SW 1271 (cell line): Measurements from ENCODE around the gene SFXN3.
"Not testable (repeated sequence)": the region's sequence is repeated elsewhere in the genome, so short reads cannot be mapped to it uniquely, and the experiment has no call there.

Experiments used
- DNase-seq, 2 experiments: peaks; one replicate each; lab custom pipeline; 2025; lab: John Stamatoyannopoulos, UW

Gene SFXN3

GRCh38 chr10:101015582-101015973 is 15.5 kb upstream of the SFXN3 start:
- no peak for DNase-seq

- no peak for DNase-seq
Measured at GRCh38 chr10:101016814-101017213, 14.2 kb upstream of the SFXN3 start.

- DNase-seq: no peak
Measured at GRCh38 chr10:101018118-101018599, 12.9 kb upstream of the SFXN3 start.

GRCh38 chr10:101018600-101019439 is 12.2 kb upstream of the SFXN3 start:
- DNase-seq: peak; percentile 28 to 41

GRCh38 chr10:101019440-101019703 is 11.7 kb upstream of the SFXN3 start:
- no peak for DNase-seq

GRCh38 chr10:101020427-101021075 is 10.5 kb upstream of the SFXN3 start:
- no peak for DNase-seq

- no peak for DNase-seq
Measured at GRCh38 chr10:101021239-101021638, 9.8 kb upstream of the SFXN3 start.

- DNase-seq: no peak
Measured at GRCh38 chr10:101021692-101022251, 9.3 kb upstream of the SFXN3 start.

GRCh38 chr10:101022967-101023705 is 7.9 kb upstream of the SFXN3 start:
- DNase-seq: no peak

GRCh38 chr10:101027106-101027720 is 3.8 kb upstream of the SFXN3 start:
- DNase-seq: no peak

- no peak for DNase-seq
Measured at GRCh38 chr10:101028446-101029337, 2.3 kb upstream of the SFXN3 start.

GRCh38 chr10:101029520-101030295 is 1.3 kb upstream of the SFXN3 start:
- DNase-seq: no peak

GRCh38 chr10:101030496-101031127 is 422 bp upstream of the SFXN3 start:
- DNase-seq: no peak

GRCh38 chr10:101031796-101032636 is 982 bp downstream of the SFXN3 start:
- DNase-seq: peak; percentile 42 to 68

GRCh38 chr10:101032637-101033224 is 1.7 kb downstream of the SFXN3 start:
- DNase-seq: peak in 1 of 2 experiments; percentile 67

GRCh38 chr10:101033276-101033675 is 2.2 kb downstream of the SFXN3 start:
- DNase-seq: no peak

GRCh38 chr10:101034404-101034803 is 3.4 kb downstream of the SFXN3 start:
- DNase-seq: not testable (repeated sequence)

GRCh38 chr10:101035314-101035713 is 4.3 kb downstream of the SFXN3 start:
- DNase-seq: no peak
